ENCODE measurements around the gene CEP290. TPM values are rescaled to one million over a fixed set of nuclear protein-coding genes. Genes with fewer than 3 reads are reported as not detected.

Gene CEP290
- total and polyA plus RNA-seq, 2 donors from 2014 or later: 5.1 to 18.2 TPM

DNA sequence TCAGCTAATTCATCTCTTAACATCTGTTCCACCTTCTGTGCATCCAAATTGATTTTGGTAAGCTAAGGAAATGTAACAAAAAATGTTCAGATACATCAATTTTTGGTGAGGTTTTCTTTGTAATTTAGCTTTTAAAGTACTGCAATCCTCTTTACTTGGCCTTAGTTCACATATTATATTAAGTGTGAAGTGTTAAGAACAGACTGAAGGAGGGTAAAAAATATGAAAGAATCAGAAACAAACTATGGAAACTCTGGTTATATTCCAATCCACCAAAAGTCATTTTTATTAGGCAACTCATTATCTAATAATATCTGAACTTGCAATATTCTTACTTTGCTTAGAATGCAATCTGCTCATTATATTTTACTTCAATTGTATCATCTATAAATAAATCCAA lies 49.1 kb downstream of the CEP290 start:
- H3K4me3 ChIP-seq (ENCODE audit: low read length in 3 of 3): no peak overlapping the region
- no peak overlapping the region for H3K9ac ChIP-seq (ENCODE audit: low read length in 3 of 3)
- TF ChIP-seq, protein P1, sequence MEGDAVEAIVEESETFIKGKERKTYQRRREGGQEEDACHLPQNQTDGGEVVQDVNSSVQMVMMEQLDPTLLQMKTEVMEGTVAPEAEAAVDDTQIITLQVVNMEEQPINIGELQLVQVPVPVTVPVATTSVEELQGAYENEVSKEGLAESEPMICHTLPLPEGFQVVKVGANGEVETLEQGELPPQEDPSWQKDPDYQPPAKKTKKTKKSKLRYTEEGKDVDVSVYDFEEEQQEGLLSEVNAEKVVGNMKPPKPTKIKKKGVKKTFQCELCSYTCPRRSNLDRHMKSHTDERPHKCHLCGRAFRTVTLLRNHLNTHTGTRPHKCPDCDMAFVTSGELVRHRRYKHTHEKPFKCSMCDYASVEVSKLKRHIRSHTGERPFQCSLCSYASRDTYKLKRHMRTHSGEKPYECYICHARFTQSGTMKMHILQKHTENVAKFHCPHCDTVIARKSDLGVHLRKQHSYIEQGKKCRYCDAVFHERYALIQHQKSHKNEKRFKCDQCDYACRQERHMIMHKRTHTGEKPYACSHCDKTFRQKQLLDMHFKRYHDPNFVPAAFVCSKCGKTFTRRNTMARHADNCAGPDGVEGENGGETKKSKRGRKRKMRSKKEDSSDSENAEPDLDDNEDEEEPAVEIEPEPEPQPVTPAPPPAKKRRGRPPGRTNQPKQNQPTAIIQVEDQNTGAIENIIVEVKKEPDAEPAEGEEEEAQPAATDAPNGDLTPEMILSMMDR (IDR thresholded peaks at IDR 0.05; ENCODE audit: borderline replicate concordance, extremely low read depth, insufficient read depth): no peak
- intact Hi-C loops (cut with DNase I): no loop called here
- FAIRE-seq: no peak
- H3K27ac ChIP-seq (ENCODE audit: low read depth in 2 of 2, low read length in 2 of 2): no peak overlapping the region
- no peaks in the 10 kb centered on the region for H3K4me1 ChIP-seq (ENCODE audit: control insufficient read depth in 2 of 3, insufficient read depth in 2 of 3, low read depth in 1 of 3, low read length in 3 of 3)
- DNase-seq: no peak
- peaks cover 0 to 5% (median 0%) of the 10 kb centered on the region in 3 donors for H3K36me3 ChIP-seq (ENCODE audit: control insufficient read depth in 2 of 3, insufficient read depth in 3 of 3, low read length in 3 of 3)
- H3K27me3 ChIP-seq (ENCODE audit: control insufficient read depth, insufficient read depth, low read length): no peaks in the 10 kb centered on the region
- H3K9me3 ChIP-seq (ENCODE audit: control insufficient read depth in 2 of 3, insufficient read depth in 1 of 3, low read length in 3 of 3): no peaks in the 10 kb centered on the region

DNA sequence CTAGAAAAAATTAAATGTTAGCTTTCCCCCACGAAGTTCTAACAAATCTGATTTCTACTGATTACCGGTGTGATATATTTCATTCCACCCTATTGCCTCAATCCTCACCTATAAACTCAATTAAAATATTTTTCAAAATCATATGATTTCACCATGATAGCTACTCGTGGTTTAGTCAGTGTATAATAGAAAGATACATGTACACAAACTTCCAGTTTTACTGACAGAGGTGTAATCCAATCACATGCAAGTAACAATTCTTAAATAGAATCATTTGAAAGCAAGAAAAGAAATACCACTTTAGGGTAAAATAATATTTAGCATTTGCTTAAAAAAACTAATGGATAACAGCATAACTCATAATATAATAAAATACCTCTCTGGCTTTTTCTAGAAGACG lies 57.7 kb downstream of the CEP290 start:
- H3K27me3 ChIP-seq (ENCODE audit: control insufficient read depth, insufficient read depth, low read length): no peaks in the 10 kb centered on the region
- H3K9me3 ChIP-seq (ENCODE audit: control insufficient read depth in 2 of 3, insufficient read depth in 1 of 3, low read length in 3 of 3): no peaks in the 10 kb centered on the region
- H3K27ac ChIP-seq (ENCODE audit: low read depth in 2 of 2, low read length in 2 of 2): no peak overlapping the region
- no peak overlapping the region for H3K9ac ChIP-seq (ENCODE audit: low read length in 3 of 3)
- FAIRE-seq (no peak), DNase-seq (no peak)
- intact Hi-C loops (cut with DNase I): no loop called here
- TF ChIP-seq, protein P1 (IDR thresholded peaks at IDR 0.05; ENCODE audit: borderline replicate concordance, extremely low read depth, insufficient read depth): no peak
- H3K36me3 ChIP-seq (ENCODE audit: control insufficient read depth in 2 of 3, insufficient read depth in 3 of 3, low read length in 3 of 3): peaks cover 0 to 16% (median 15%) of the 10 kb centered on the region in 3 donors
- H3K4me1 ChIP-seq (ENCODE audit: control insufficient read depth in 2 of 3, insufficient read depth in 2 of 3, low read depth in 1 of 3, low read length in 3 of 3): no peaks in the 10 kb centered on the region
- no peak overlapping the region for H3K4me3 ChIP-seq (ENCODE audit: low read length in 3 of 3)

DNA sequence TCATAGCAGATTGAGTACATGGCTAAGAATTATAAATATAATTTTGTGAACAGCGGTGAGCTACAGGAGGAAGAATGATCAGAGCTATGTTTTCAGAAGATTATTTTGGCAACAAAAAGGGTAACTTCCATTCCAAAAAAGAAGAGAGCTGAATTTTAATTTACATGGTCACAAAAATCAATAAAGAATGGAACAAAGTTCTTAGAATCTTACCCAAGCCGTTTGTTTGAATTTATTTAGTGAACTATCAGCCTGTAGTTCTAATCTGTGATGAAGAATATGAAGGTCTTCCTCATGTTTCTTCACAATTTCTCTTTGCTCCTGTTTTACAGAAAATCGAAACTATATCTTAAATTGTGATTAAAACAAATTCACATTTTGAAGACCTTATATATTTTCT lies 58.3 kb downstream of the CEP290 start:
- no peaks in the 10 kb centered on the region for H3K4me1 ChIP-seq (ENCODE audit: control insufficient read depth in 2 of 3, insufficient read depth in 2 of 3, low read depth in 1 of 3, low read length in 3 of 3)
- TF ChIP-seq, protein P1 (IDR thresholded peaks at IDR 0.05; ENCODE audit: borderline replicate concordance, extremely low read depth, insufficient read depth): no peak
- intact Hi-C loops (cut with DNase I): no loop called here
- H3K36me3 ChIP-seq (ENCODE audit: control insufficient read depth in 2 of 3, insufficient read depth in 3 of 3, low read length in 3 of 3): peaks cover 2 to 17% (median 15%) of the 10 kb centered on the region in 3 donors
- H3K9me3 ChIP-seq (ENCODE audit: control insufficient read depth in 2 of 3, insufficient read depth in 1 of 3, low read length in 3 of 3): no peaks in the 10 kb centered on the region
- H3K27ac ChIP-seq (ENCODE audit: low read depth in 2 of 2, low read length in 2 of 2): no peak overlapping the region
- no peak for DNase-seq
- FAIRE-seq: no peak
- no peaks in the 10 kb centered on the region for H3K27me3 ChIP-seq (ENCODE audit: control insufficient read depth, insufficient read depth, low read length)
- no peak overlapping the region for H3K4me3 ChIP-seq (ENCODE audit: low read length in 3 of 3)
- no peak overlapping the region for H3K9ac ChIP-seq (ENCODE audit: low read length in 3 of 3)

DNA sequence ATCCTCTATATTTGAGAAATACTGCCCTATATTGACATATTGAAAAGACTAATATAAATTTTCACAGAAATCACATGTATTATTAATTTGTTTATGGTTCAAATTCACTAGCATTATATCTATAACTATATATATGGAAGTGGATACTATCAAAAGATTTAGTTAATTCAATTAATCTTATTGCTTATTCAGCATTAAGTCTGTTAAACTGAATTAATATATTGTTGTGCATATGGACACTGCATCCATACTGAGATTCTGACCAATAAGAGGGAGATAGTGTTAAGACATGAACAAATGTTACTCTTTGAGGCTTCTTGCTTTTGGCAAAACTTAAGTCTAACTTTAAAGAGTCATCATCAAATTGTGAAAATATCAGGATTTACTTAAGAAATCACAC lies 60.6 kb downstream of the CEP290 start:
- H3K36me3 ChIP-seq (ENCODE audit: control insufficient read depth in 2 of 3, insufficient read depth in 3 of 3, low read length in 3 of 3): peaks cover 5 to 22% (median 15%) of the 10 kb centered on the region in 3 donors
- H3K27me3 ChIP-seq (ENCODE audit: control insufficient read depth, insufficient read depth, low read length): no peaks in the 10 kb centered on the region
- no peak overlapping the region for H3K4me3 ChIP-seq (ENCODE audit: low read length in 3 of 3)
- no peak for FAIRE-seq
- H3K9ac ChIP-seq (ENCODE audit: low read length in 3 of 3): no peak overlapping the region
- H3K9me3 ChIP-seq (ENCODE audit: control insufficient read depth in 2 of 3, insufficient read depth in 1 of 3, low read length in 3 of 3): no peaks in the 10 kb centered on the region
- TF ChIP-seq, protein P1 (IDR thresholded peaks at IDR 0.05; ENCODE audit: borderline replicate concordance, extremely low read depth, insufficient read depth): no peak
- H3K27ac ChIP-seq (ENCODE audit: low read depth in 2 of 2, low read length in 2 of 2): no peak overlapping the region
- intact Hi-C loops (cut with DNase I): no loop called here
- H3K4me1 ChIP-seq (ENCODE audit: control insufficient read depth in 2 of 3, insufficient read depth in 2 of 3, low read depth in 1 of 3, low read length in 3 of 3): no peaks in the 10 kb centered on the region
- DNase-seq: no peak

All from kidney (tissue), 14 donors.